Measurements from ENCODE around the gene BASP1. TPM values are rescaled to one million over a fixed set of nuclear protein-coding genes. Genes with fewer than 3 reads are reported as not detected.

The BASP1 gene
- total RNA-seq, 1 donor from 2014 or later = 86.3 TPM

DNA sequence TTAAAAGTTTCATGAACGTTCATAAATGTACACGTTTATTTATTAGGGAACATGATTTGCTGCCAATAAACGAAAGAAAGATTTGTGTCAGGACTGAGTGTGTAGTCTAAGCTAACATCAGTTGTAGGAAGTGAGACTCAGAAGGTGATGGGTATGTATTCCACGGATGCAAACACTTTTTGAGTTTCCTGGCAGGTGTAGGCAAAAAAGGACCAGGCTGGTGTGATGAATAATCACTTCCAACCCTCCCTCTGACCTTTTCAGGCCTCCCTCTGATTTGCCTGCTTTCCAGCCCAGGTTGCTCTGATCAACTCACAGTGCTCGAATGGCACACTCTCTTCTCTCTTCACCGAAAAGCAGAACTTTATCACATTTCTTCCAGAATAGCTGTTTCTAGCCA, 51.8 kb downstream of the BASP1 start:
- TF ChIP-seq, protein P1, sequence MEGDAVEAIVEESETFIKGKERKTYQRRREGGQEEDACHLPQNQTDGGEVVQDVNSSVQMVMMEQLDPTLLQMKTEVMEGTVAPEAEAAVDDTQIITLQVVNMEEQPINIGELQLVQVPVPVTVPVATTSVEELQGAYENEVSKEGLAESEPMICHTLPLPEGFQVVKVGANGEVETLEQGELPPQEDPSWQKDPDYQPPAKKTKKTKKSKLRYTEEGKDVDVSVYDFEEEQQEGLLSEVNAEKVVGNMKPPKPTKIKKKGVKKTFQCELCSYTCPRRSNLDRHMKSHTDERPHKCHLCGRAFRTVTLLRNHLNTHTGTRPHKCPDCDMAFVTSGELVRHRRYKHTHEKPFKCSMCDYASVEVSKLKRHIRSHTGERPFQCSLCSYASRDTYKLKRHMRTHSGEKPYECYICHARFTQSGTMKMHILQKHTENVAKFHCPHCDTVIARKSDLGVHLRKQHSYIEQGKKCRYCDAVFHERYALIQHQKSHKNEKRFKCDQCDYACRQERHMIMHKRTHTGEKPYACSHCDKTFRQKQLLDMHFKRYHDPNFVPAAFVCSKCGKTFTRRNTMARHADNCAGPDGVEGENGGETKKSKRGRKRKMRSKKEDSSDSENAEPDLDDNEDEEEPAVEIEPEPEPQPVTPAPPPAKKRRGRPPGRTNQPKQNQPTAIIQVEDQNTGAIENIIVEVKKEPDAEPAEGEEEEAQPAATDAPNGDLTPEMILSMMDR (IDR thresholded peaks at IDR 0.05; ENCODE audit: unreplicated experiment) = no peak
- no peak for DNase-seq (ENCODE audit: low spot score, unreplicated experiment)
- peaks cover 4% of the 10 kb centered on the region for H3K9me3 Mint-ChIP-seq (ENCODE audit: low read depth)
- H3K27me3 Mint-ChIP-seq = no peaks in the 10 kb centered on the region
- H3K4me3 Mint-ChIP-seq (ENCODE audit: low read depth) = no peak overlapping the region
- peaks cover 12% of the 10 kb centered on the region for H3K36me3 Mint-ChIP-seq (ENCODE audit: insufficient read depth)
- peaks cover 6% of the 10 kb centered on the region for H3K4me1 Mint-ChIP-seq (ENCODE audit: low read depth)
- H3K27ac Mint-ChIP-seq = no peak overlapping the region

GRCh38 chr5:17272111-17272510, 54.7 kb downstream of the BASP1 start:
- Mint-ChIP-seq H3K36me3 (ENCODE audit: insufficient read depth) (peaks cover 22% of the 10 kb centered on the region), H3K4me3 (ENCODE audit: low read depth) (no peak overlapping the region), H3K4me1 (ENCODE audit: low read depth) (peaks cover 6% of the 10 kb centered on the region), H3K27me3 (no peaks in the 10 kb centered on the region), H3K27ac (no peak overlapping the region), H3K9me3 (ENCODE audit: low read depth) (no peaks in the 10 kb centered on the region)
- TF ChIP-seq, protein P1 (IDR thresholded peaks at IDR 0.05; ENCODE audit: unreplicated experiment) = no peak
- no peak for DNase-seq (ENCODE audit: low spot score, unreplicated experiment)

- Mint-ChIP-seq H3K27ac (no peak overlapping the region), H3K9me3 (ENCODE audit: low read depth) (no peaks in the 10 kb centered on the region), H3K4me3 (ENCODE audit: low read depth) (no peak overlapping the region), H3K4me1 (ENCODE audit: low read depth) (no peaks in the 10 kb centered on the region), H3K36me3 (ENCODE audit: insufficient read depth) (peaks cover 22% of the 10 kb centered on the region), H3K27me3 (no peaks in the 10 kb centered on the region)
- no peak for DNase-seq (ENCODE audit: low spot score, unreplicated experiment)
- TF ChIP-seq, protein P1 (IDR thresholded peaks at IDR 0.05; ENCODE audit: unreplicated experiment) = no peak
Observed at GRCh38 chr5:17275289-17276158, 58.1 kb downstream of the BASP1 start.

DNA sequence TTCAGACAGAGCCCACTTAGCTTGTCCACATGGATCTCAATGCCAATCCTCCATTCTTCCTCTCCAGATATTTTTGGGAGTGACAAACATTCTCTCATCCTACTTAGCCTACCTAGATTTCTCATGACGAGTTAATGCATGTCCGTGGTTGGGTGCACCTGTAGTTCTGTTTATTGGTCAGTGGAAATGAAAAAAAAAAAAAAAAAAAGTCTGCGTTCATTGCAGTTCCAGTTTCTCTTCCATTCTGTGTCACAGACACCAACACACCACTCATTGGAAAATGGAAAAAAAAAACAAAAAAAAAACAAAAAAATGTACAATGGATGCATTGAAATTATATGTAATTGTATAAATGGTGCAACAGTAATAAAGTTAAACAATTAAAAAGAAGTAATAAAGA, 59.0 kb downstream of the BASP1 start:
- Mint-ChIP-seq H3K9me3 (ENCODE audit: low read depth) (no peaks in the 10 kb centered on the region), H3K4me1 (ENCODE audit: low read depth) (no peaks in the 10 kb centered on the region), H3K36me3 (ENCODE audit: insufficient read depth) (peaks cover 20% of the 10 kb centered on the region), H3K4me3 (ENCODE audit: low read depth) (no peak overlapping the region), H3K27ac (no peak overlapping the region), H3K27me3 (no peaks in the 10 kb centered on the region)
- no peak for DNase-seq (ENCODE audit: low spot score, unreplicated experiment)
- TF ChIP-seq, protein P1 (IDR thresholded peaks at IDR 0.05; ENCODE audit: unreplicated experiment) = no peak

- Mint-ChIP-seq H3K9me3 (ENCODE audit: low read depth) (no peaks in the 10 kb centered on the region), H3K27ac (no peak overlapping the region), H3K4me1 (ENCODE audit: low read depth) (no peaks in the 10 kb centered on the region), H3K36me3 (ENCODE audit: insufficient read depth) (peaks cover 20% of the 10 kb centered on the region), H3K27me3 (no peaks in the 10 kb centered on the region), H3K4me3 (ENCODE audit: low read depth) (no peak overlapping the region)
- TF ChIP-seq, protein P1 (IDR thresholded peaks at IDR 0.05; ENCODE audit: unreplicated experiment) = no peak
- DNase-seq (ENCODE audit: low spot score, unreplicated experiment) = no peak
Observed at GRCh38 chr5:17277907-17278306, 60.5 kb downstream of the BASP1 start.

All from progenitor cell of endocrine pancreas (in vitro differentiated cells).